ENCODE results near the gene NRP2.

Gene NRP2

DNA sequence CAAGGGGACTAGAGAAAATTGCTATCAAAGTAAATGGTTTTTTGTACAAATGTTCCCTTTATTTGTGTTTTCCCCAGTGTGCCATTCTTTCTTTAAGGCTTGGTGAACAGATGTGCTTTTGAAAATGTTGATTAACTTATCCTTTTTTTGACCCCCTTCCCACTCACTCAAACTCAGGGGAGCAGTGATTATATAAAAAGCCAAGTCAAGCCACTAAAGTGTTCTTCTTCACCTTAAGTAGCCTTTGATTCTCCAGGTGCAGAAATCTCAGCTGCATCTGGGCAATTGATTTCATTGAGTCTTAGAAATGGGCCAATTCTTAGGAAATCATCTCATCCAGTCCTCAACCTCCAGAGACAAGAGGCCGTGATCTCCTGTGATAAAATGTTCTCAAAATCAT, 107.6 kb downstream of the NRP2 start:
- no peak for ATAC-seq
- TF ChIP-seq GLIS3 (CRISPR knock-in tag; IDR thresholded peaks at IDR 0.05) (no peak), ZNF8 (CRISPR knock-in tag; IDR thresholded peaks at IDR 0.05) (no peak), OSR1 (CRISPR knock-in tag; IDR thresholded peaks at IDR 0.05) (no peak), ZNF70 (CRISPR knock-in tag; IDR thresholded peaks at IDR 0.05) (no peak), ZC3H10 (CRISPR knock-in tag; IDR thresholded peaks at IDR 0.05) (no peak), TOX (CRISPR knock-in tag; IDR thresholded peaks at IDR 0.05; ENCODE audit: borderline replicate concordance) (no peak), SNAI2 (CRISPR knock-in tag; IDR thresholded peaks at IDR 0.05) (no peak), PPARA (CRISPR knock-in tag; IDR thresholded peaks at IDR 0.05; ENCODE audit: borderline replicate concordance) (no peak), BACH2 (CRISPR knock-in tag; IDR thresholded peaks at IDR 0.05; ENCODE audit: borderline replicate concordance) (no peak), CSDC2 (CRISPR knock-in tag; IDR thresholded peaks at IDR 0.05) (no peak), ZFP30 (CRISPR knock-in tag; IDR thresholded peaks at IDR 0.05) (no peak), ARNTL (CRISPR knock-in tag; IDR thresholded peaks at IDR 0.05; ENCODE audit: borderline replicate concordance, low read depth) (no peak), ZNF565 (CRISPR knock-in tag; conservative IDR thresholded peaks at IDR 0.05; ENCODE audit: low read depth) (no peak), ISL1 (CRISPR knock-in tag; IDR thresholded peaks at IDR 0.05) (no peak), ESRRG (CRISPR knock-in tag; IDR thresholded peaks at IDR 0.05) (no peak)
- TF ChIP-seq, protein P1, sequence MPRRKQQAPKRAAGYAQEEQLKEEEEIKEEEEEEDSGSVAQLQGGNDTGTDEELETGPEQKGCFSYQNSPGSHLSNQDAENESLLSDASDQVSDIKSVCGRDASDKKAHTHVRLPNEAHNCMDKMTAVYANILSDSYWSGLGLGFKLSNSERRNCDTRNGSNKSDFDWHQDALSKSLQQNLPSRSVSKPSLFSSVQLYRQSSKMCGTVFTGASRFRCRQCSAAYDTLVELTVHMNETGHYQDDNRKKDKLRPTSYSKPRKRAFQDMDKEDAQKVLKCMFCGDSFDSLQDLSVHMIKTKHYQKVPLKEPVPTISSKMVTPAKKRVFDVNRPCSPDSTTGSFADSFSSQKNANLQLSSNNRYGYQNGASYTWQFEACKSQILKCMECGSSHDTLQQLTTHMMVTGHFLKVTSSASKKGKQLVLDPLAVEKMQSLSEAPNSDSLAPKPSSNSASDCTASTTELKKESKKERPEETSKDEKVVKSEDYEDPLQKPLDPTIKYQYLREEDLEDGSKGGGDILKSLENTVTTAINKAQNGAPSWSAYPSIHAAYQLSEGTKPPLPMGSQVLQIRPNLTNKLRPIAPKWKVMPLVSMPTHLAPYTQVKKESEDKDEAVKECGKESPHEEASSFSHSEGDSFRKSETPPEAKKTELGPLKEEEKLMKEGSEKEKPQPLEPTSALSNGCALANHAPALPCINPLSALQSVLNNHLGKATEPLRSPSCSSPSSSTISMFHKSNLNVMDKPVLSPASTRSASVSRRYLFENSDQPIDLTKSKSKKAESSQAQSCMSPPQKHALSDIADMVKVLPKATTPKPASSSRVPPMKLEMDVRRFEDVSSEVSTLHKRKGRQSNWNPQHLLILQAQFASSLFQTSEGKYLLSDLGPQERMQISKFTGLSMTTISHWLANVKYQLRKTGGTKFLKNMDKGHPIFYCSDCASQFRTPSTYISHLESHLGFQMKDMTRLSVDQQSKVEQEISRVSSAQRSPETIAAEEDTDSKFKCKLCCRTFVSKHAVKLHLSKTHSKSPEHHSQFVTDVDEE (CRISPR knock-in tag; IDR thresholded peaks at IDR 0.05), result no peak
- TF ChIP-seq, protein P2, sequence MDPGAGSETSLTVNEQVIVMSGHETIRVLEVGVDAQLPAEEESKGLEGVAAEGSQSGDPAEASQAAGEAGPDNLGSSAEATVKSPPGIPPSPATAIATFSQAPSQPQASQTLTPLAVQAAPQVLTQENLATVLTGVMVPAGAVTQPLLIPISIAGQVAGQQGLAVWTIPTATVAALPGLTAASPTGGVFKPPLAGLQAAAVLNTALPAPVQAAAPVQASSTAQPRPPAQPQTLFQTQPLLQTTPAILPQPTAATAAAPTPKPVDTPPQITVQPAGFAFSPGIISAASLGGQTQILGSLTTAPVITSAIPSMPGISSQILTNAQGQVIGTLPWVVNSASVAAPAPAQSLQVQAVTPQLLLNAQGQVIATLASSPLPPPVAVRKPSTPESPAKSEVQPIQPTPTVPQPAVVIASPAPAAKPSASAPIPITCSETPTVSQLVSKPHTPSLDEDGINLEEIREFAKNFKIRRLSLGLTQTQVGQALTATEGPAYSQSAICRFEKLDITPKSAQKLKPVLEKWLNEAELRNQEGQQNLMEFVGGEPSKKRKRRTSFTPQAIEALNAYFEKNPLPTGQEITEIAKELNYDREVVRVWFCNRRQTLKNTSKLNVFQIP (CRISPR knock-in tag; IDR thresholded peaks at IDR 0.05; ENCODE audit: borderline replicate concordance, low read depth), result no peak
- TF ChIP-seq, protein P3, sequence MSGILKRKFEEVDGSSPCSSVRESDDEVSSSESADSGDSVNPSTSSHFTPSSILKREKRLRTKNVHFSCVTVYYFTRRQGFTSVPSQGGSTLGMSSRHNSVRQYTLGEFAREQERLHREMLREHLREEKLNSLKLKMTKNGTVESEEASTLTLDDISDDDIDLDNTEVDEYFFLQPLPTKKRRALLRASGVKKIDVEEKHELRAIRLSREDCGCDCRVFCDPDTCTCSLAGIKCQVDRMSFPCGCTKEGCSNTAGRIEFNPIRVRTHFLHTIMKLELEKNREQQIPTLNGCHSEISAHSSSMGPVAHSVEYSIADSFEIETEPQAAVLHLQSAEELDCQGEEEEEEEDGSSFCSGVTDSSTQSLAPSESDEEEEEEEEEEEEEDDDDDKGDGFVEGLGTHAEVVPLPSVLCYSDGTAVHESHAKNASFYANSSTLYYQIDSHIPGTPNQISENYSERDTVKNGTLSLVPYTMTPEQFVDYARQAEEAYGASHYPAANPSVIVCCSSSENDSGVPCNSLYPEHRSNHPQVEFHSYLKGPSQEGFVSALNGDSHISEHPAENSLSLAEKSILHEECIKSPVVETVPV (CRISPR knock-in tag; IDR thresholded peaks at IDR 0.05), result no peak
- TF ChIP-seq, protein P4, sequence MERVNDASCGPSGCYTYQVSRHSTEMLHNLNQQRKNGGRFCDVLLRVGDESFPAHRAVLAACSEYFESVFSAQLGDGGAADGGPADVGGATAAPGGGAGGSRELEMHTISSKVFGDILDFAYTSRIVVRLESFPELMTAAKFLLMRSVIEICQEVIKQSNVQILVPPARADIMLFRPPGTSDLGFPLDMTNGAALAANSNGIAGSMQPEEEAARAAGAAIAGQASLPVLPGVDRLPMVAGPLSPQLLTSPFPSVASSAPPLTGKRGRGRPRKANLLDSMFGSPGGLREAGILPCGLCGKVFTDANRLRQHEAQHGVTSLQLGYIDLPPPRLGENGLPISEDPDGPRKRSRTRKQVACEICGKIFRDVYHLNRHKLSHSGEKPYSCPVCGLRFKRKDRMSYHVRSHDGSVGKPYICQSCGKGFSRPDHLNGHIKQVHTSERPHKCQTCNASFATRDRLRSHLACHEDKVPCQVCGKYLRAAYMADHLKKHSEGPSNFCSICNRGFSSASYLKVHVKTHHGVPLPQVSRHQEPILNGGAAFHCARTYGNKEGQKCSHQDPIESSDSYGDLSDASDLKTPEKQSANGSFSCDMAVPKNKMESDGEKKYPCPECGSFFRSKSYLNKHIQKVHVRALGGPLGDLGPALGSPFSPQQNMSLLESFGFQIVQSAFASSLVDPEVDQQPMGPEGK (CRISPR knock-in tag; IDR thresholded peaks at IDR 0.05; ENCODE audit: borderline replicate concordance), result no peak
- TF ChIP-seq, protein P5, sequence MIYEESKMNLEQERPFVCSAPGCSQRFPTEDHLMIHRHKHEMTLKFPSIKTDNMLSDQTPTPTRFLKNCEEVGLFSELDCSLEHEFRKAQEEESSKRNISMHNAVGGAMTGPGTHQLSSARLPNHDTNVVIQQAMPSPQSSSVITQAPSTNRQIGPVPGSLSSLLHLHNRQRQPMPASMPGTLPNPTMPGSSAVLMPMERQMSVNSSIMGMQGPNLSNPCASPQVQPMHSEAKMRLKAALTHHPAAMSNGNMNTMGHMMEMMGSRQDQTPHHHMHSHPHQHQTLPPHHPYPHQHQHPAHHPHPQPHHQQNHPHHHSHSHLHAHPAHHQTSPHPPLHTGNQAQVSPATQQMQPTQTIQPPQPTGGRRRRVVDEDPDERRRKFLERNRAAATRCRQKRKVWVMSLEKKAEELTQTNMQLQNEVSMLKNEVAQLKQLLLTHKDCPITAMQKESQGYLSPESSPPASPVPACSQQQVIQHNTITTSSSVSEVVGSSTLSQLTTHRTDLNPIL (CRISPR knock-in tag; IDR thresholded peaks at IDR 0.05; ENCODE audit: low read depth), result no peak

DNA sequence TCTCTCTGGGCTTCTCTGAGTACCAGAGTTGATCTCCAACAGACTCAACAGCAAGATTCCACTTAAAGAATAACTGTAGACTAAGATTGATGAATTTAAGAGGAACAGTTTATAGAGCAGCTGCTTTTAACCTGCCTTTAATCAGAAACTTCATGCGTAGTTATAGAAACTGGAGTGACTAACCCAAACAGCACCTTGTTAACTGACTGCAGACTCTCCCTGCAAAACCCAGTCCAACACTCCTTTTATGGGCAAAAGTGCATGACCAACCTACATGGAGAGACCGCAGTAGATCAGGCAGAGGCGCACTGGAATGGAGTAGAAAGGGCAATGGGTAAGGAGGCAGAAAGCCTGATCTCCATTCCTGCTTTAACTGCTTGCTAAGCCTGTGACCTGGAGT, 110.6 kb downstream of the NRP2 start:
- TF ChIP-seq GLIS3 (CRISPR knock-in tag; IDR thresholded peaks at IDR 0.05) (no peak), PPARA (CRISPR knock-in tag; IDR thresholded peaks at IDR 0.05; ENCODE audit: borderline replicate concordance) (no peak), TCF4 (CRISPR knock-in tag; IDR thresholded peaks at IDR 0.05; ENCODE audit: borderline replicate concordance) (no peak), CSDC2 (CRISPR knock-in tag; IDR thresholded peaks at IDR 0.05) (no peak), TOX (CRISPR knock-in tag; IDR thresholded peaks at IDR 0.05; ENCODE audit: borderline replicate concordance) (no peak), ISL1 (CRISPR knock-in tag; IDR thresholded peaks at IDR 0.05) (no peak), BACH2 (CRISPR knock-in tag; IDR thresholded peaks at IDR 0.05; ENCODE audit: borderline replicate concordance) (no peak)
- TF ChIP-seq, protein P3 (CRISPR knock-in tag; IDR thresholded peaks at IDR 0.05), result no peak
- TF ChIP-seq, protein P5 (CRISPR knock-in tag; IDR thresholded peaks at IDR 0.05; ENCODE audit: low read depth), result no peak
- TF ChIP-seq, protein P1 (CRISPR knock-in tag; IDR thresholded peaks at IDR 0.05), result no peak
- ATAC-seq, result no peak
